Nucleus accumbens (tissue), 56 donors: ENCODE measurements around the gene MYH2.
"Not testable (repeated sequence)": the region's sequence is repeated elsewhere in the genome, so short reads cannot be mapped to it uniquely, and the experiment has no call there.

Experiments
- DNase-seq, 56 donors: peaks; one replicate each; lab custom pipeline; 2025; lab: John Stamatoyannopoulos, UW

The MYH2 gene

GRCh38 chr17:10549096-10549842 is at the start of gene MYH2:
MYH2 (minus strand) TSS chr17:10549658; CDS start chr17:10547920, 1,738 bp downstream.
- no peak for DNase-seq

- no peak for DNase-seq
Observed at GRCh38 chr17:10598621-10599020, 49.2 kb upstream of the MYH2 start.

DNA sequence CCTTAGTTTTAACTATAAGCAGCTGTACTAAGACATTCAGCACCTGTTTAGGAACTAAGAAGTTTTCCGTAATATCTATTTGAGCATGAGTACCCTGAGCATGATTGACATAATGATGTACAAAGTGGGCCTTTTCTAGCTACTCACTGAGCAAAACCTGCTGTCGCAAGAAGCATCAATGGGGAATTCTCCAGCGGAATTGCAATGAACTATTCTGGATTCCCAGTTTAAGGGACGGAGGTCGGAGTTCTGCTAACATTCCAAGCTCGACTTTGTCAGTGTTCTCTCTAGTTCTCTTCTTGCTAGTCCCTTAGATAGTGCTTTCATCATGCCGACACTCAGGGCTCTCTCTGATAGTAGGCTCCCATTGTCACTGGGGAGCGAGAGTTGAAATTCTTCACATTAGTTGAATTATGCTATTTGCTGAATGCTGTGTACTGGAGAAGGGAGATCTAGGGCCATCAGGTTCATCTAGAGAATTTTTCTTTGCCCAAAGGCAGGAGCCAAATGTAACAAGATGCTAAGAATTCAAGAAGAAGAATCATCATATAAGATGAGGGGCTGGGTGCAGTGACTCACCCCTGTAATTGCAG is 40.2 kb upstream of the MYH2 start:
- DNase-seq: no peak

DNA sequence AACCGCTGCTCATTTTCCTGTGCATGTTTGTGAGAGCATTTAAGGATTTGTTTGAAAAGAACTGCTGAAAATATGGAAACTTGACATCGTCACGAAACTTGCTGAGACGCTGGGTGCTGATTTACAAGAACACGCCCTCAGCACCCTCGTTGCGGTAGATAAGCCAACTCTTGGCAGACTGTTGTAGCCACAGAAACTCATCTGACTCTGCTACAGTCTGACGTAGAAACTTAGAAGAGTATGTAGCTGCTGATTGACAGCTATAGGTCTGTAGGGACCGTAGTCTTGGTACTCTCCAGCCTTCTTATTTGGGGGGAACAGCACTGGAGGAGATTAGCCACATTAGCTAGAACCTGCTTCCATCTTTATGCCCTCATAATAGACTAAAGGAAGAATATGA is 36.1 kb upstream of the MYH2 start:
- no peak for DNase-seq

- no peak for DNase-seq
Observed at GRCh38 chr17:10583834-10584233, 34.4 kb upstream of the MYH2 start.

GRCh38 chr17:10579270-10579669 is 29.8 kb upstream of the MYH2 start:
- no peak for DNase-seq

DNA sequence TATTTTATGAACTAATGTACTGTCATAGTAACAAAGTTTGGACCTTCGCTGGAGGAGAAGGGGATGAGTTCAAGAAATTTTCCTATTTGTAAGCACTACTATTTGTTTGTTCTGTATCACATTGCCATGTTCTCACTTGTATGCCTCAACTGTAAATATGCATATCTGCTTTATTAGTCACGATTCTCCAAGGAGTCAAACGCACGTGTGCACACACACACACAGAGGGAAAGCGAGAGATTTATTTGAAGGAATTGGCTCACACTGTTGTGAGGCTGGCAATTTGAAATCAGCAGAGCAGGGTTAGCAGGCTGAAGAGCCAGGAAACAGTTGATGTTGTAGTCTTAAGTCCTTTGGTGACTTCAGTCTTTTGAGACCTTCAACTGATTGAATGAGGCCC is 24.9 kb upstream of the MYH2 start:
- DNase-seq: no peak

- no peak for DNase-seq
Observed at GRCh38 chr17:10563991-10564660, 14.7 kb upstream of the MYH2 start.

GRCh38 chr17:10558049-10558448 is 8.6 kb upstream of the MYH2 start:
- DNase-seq: no peak

DNA sequence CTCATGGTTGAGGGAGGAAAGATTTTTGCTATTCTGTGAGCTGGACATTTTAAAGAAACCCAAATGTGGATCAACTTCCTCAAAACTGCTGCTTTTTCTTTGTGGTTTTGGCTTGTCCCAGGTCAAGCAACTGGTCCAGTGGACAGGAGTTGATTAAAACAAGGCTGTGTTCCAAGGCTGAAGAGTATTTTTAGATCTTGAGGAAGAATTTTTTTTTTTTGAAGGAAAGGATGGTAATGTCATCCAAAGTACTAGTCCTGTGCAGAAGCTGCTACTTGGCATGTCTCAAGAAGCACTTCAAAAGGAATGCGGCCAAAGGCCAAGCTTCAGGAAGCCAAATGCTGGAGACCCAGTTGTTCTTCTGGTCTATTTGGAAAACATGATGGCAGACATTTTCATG is 8.0 kb upstream of the MYH2 start:
- no peak for DNase-seq

- no peak for DNase-seq
Observed at GRCh38 chr17:10556301-10557005, 7.0 kb upstream of the MYH2 start.

DNA sequence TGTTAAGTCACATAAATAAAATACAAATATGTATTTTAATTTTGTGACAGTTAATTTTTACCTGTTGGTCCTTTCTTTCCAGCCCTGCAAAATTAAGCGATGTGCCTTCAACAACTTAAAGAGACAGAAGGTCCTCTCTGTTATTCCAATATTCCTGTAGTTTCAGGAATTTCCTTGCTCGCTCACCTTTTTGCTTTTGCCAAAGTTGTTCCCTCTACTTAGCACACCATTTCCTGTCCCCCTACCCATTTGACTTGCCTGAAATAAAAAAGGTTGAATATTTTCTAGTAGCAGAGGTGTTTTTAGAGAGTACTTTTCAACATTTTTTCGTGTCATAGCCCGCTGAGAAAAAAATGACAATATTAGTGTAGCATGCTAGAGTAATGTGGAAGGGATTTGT is 556 bp upstream of the MYH2 start:
- DNase-seq: no peak

GRCh38 chr17:10547351-10547750 is 2.1 kb downstream of the MYH2 start:
- DNase-seq: no peak

GRCh38 chr17:10543486-10543885 is 6.0 kb downstream of the MYH2 start:
- DNase-seq: not testable (repeated sequence)

- not testable (repeated sequence) for DNase-seq
Observed at GRCh38 chr17:10541179-10541578, 8.3 kb downstream of the MYH2 start.

GRCh38 chr17:10532026-10532425 is 17.4 kb downstream of the MYH2 start:
- no peak for DNase-seq

- DNase-seq: no peak
Observed at GRCh38 chr17:10527419-10527818, 22.0 kb downstream of the MYH2 start.

DNA sequence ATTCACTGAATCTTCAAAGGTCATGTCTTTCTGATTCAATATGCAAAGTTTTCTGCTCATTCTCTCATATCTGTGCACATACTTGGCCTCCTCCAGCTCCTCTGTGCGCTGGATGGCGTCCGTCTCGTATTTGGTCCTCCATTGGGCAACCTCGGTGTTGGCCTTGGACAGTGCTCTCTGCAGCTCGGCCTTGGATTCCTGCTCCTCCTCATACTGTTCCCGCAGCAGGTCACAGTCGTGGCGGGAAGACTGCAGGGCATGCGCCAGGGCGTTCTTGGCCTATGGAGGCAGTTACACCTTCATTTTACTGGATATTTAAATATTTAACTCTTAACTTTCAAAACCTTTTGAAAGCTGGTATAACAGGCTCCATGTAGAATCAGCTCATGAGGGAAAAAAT is 22.9 kb downstream of the MYH2 start:
- DNase-seq: no peak

- no peak for DNase-seq
Observed at GRCh38 chr17:10523064-10523463, 26.4 kb downstream of the MYH2 start.

DNA sequence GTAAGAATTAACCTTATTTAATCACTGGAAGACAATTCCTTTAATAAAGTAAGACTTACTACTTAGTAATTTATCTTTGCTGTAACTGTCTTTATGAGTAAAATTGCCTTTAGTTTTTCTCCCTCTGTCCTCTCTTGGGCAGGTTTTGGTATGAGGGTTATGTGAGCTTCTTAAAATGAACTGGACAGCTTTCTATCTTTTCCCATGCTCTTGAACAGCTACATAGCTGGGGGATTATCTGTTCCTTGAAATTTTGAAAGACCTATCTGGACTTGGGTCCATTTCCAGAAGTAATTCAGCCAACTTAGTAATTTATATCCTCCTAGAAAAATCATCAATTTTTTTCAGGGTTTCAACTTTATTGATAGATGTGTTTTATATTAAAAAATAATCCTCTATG is 27.5 kb downstream of the MYH2 start:
- DNase-seq: no peak
